Measurements from ENCODE around the gene KIF11.

The KIF11 gene

DNA sequence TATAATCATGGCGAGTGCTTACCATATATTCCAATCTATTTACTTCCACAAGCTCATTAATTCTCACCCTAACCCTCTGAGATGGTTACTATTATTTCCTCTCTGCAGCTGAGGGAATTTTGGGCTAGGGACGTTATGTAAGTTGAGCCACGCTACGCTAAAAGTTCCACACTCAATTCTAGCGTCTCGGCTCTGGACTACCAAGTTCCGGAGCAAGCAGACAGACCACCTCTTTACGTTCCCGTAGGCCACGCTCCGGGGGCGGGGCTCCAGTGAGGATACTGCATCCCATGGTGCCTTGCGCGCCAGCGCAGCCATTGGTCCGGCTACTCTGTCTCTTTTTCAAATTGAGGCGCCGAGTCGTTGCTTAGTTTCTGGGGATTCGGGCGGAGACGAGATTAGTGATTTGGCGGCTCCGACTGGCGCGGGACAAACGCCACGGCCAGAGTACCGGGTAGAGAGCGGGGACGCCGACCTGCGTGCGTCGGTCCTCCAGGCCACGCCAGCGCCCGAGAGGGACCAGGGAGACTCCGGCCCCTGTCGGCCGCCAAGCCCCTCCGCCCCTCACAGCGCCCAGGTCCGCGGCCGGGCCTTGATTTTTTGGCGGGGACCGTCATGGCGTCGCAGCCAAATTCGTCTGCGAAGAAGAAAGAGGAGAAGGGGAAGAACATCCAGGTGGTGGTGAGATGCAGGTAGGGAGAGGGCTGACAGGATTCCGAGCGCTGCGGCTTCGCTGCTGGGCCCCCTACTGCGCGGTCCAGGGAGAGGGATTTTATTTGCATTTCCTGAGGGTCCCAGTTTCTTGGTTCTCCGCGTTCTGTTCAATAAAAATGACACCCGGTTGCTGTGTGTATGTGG, at the start of gene KIF11:
KIF11 (plus strand) TSS at position 370 of the 858 bp plus-strand sequence; CDS start at position 616, 246 bp downstream.
- DNase-seq (ENCODE audit: extremely low read depth, low read depth): peak; percentile 93
- TF ChIP-seq, protein P1, sequence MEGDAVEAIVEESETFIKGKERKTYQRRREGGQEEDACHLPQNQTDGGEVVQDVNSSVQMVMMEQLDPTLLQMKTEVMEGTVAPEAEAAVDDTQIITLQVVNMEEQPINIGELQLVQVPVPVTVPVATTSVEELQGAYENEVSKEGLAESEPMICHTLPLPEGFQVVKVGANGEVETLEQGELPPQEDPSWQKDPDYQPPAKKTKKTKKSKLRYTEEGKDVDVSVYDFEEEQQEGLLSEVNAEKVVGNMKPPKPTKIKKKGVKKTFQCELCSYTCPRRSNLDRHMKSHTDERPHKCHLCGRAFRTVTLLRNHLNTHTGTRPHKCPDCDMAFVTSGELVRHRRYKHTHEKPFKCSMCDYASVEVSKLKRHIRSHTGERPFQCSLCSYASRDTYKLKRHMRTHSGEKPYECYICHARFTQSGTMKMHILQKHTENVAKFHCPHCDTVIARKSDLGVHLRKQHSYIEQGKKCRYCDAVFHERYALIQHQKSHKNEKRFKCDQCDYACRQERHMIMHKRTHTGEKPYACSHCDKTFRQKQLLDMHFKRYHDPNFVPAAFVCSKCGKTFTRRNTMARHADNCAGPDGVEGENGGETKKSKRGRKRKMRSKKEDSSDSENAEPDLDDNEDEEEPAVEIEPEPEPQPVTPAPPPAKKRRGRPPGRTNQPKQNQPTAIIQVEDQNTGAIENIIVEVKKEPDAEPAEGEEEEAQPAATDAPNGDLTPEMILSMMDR (IDR thresholded peaks at IDR 0.05; ENCODE audit: low read depth, low read length, missing control alignments): no peak
- peak within 1 kb of the TSS; percentile 92 for H3K4me3 ChIP-seq (replicated peaks; ENCODE audit: low read depth, low read length)

DNA sequence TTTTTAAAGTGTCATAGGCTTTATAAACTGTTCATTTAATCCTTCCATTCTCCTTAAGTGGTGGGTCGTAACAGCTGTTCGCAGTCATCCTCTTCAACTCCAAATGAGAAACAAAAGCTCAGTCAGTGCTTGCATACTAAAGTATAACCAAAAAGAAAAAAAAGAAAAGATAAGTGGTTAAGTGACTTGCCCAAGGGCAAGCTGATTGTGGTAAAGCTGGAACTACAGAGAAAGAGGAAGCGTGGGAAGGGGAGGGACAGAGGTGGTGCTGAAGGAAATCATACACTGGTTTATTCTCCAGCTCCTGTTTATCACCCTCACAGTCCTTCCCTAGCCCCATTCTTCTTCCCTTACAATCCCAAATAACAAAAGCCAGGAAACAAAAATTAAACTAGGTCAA, 48.6 kb upstream of the KIF11 start:
- TF ChIP-seq, protein P1 (IDR thresholded peaks at IDR 0.05; ENCODE audit: low read depth, low read length, missing control alignments): no peak
- no peak for DNase-seq (ENCODE audit: extremely low read depth, low read depth)
- H3K4me3 ChIP-seq (replicated peaks; ENCODE audit: low read depth, low read length): no peak overlapping the region

DNA sequence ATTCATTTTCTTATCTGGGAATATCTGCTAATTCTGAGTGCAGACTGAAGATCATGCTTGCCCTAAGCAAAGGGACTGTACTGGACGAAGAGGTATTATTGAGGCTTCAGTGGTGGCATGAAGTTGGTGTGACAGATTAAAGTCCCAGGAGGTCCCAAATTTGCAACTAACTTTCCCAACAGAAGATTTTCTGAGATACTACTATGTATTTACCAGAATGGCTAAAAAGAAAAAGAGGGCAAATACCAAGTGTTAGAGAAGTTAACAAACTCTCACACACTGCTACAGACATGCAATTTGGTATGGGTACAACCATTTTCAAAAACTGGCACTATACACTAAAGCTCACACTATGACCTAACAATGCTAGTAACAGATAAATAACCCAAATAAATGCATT, 47.4 kb upstream of the KIF11 start:
- TF ChIP-seq, protein P1 (IDR thresholded peaks at IDR 0.05; ENCODE audit: low read depth, low read length, missing control alignments): no peak
- DNase-seq (ENCODE audit: extremely low read depth, low read depth): no peak
- no peak overlapping the region for H3K4me3 ChIP-seq (replicated peaks; ENCODE audit: low read depth, low read length)

DNA sequence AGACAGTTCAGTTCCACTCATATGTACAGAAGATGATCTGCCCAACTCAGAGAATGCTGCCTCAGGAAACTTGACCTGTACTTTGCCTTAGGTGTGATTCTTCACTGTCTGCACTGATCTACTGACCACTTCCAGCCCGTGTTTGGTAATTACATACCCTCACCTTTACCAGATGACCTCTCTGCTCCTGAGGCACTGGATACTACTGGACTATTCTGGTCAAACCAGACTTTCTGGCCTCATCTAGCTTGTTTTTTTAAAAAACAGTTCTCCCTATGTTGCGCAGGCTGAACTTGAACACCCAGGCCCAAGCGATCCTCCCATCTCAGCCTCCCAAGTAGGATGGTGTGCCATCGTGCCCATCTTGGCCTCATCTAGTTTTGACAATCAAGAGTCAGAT, 45.3 kb upstream of the KIF11 start:
- no peak overlapping the region for H3K4me3 ChIP-seq (replicated peaks; ENCODE audit: low read depth, low read length)
- TF ChIP-seq, protein P1 (IDR thresholded peaks at IDR 0.05; ENCODE audit: low read depth, low read length, missing control alignments): no peak
- DNase-seq (ENCODE audit: extremely low read depth, low read depth): no peak

DNA sequence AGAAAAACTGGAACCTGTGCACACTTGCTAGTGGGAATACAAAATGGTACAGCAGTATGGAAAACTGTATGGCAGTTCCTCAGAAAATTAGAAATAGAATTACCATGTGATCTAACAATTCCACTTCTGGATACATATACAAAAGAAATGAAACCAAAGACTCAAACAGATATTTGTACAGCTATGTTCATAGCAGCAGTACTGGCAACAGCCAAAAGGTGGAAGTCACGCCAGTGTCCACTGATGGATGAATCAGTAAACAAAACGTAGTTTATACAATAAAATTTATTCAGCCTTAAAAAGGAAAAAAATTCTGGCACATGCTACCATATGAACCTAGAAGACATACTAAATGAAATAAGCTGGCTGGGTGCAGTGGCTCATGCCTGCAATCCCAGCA, 42.0 kb upstream of the KIF11 start:
- no peak overlapping the region for H3K4me3 ChIP-seq (replicated peaks; ENCODE audit: low read depth, low read length)
- DNase-seq (ENCODE audit: extremely low read depth, low read depth): no peak
- TF ChIP-seq, protein P1 (IDR thresholded peaks at IDR 0.05; ENCODE audit: low read depth, low read length, missing control alignments): no peak

DNA sequence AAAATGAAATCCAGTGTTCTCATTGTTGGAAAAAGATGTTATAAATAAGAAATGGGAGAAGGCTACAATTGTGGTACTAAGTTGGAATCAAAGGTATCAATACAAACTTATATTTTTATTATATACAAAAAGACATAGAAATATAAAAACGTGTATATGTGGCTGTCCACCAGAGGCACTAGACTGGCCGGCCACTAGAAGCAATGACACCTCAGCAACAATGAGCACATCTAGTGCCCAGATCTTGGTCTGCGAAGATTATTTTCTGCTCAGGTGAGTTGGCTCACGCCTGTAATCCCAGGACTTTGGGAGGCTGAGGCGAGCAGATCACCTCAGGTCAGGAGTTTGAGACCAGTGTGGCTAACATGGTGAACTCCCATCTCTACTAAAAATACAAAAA, 40.6 kb upstream of the KIF11 start:
- DNase-seq (ENCODE audit: extremely low read depth, low read depth): no peak
- TF ChIP-seq, protein P1 (IDR thresholded peaks at IDR 0.05; ENCODE audit: low read depth, low read length, missing control alignments): peak; percentile 36
- H3K4me3 ChIP-seq (replicated peaks; ENCODE audit: low read depth, low read length): no peak overlapping the region
